Osteocyte (in vitro differentiated cells): Measurements from ENCODE around the gene FIBCD1. TPM values are rescaled to one million over a fixed set of nuclear protein-coding genes. Genes with fewer than 3 reads are reported as not detected.

Experiments
- DNase-seq: peaks from one replicate; pipeline ENCODE4 v3.0.0; 2021; ENCODE audit warnings: mixed read lengths; ENCODE audit not compliant: unreplicated experiment; ENCODE audit errors: extremely low spot score
- H3K27ac Mint-ChIP-seq: one replicate; pipeline ENCODE4 v1.8.0; 2021; ENCODE audit warnings: mild to moderate bottlenecking, mixed read lengths; ENCODE audit not compliant: unreplicated experiment
- H3K27me3 Mint-ChIP-seq: one replicate; pipeline ENCODE4 v1.8.0; 2021; ENCODE audit warnings: mixed read lengths; ENCODE audit not compliant: unreplicated experiment
- H3K36me3 Mint-ChIP-seq: one replicate; pipeline ENCODE4 v1.8.0; 2021; ENCODE audit warnings: mixed read lengths; ENCODE audit not compliant: unreplicated experiment
- H3K4me1 Mint-ChIP-seq: one replicate; pipeline ENCODE4 v1.8.0; 2021; ENCODE audit warnings: mixed read lengths; ENCODE audit not compliant: unreplicated experiment
- H3K4me3 Mint-ChIP-seq: one replicate; pipeline ENCODE4 v1.8.0; 2021; ENCODE audit warnings: mild to moderate bottlenecking, moderate library complexity, mixed read lengths; ENCODE audit not compliant: unreplicated experiment
- H3K9me3 Mint-ChIP-seq: one replicate; pipeline ENCODE4 v1.8.0; 2021; ENCODE audit warnings: mixed read lengths; ENCODE audit not compliant: unreplicated experiment
- total RNA-seq: library from RNA; stranded (reverse); gene quantifications from 2 replicates; pipeline ENCODE4 v1.2.1, GENCODE V29; 2021
- TF ChIP-seq, protein P1 (sequence below): fragments of 200-600 bp; sonication (generic); IDR thresholded peaks from 2 replicates; pipeline ENCODE4 v1.5.0; 2021; ENCODE audit warnings: antibody characterized with exemption, mild to moderate bottlenecking, moderate library complexity

The FIBCD1 gene
- total RNA-seq, 1 donor from 2014 or later: 18.2 TPM

DNA sequence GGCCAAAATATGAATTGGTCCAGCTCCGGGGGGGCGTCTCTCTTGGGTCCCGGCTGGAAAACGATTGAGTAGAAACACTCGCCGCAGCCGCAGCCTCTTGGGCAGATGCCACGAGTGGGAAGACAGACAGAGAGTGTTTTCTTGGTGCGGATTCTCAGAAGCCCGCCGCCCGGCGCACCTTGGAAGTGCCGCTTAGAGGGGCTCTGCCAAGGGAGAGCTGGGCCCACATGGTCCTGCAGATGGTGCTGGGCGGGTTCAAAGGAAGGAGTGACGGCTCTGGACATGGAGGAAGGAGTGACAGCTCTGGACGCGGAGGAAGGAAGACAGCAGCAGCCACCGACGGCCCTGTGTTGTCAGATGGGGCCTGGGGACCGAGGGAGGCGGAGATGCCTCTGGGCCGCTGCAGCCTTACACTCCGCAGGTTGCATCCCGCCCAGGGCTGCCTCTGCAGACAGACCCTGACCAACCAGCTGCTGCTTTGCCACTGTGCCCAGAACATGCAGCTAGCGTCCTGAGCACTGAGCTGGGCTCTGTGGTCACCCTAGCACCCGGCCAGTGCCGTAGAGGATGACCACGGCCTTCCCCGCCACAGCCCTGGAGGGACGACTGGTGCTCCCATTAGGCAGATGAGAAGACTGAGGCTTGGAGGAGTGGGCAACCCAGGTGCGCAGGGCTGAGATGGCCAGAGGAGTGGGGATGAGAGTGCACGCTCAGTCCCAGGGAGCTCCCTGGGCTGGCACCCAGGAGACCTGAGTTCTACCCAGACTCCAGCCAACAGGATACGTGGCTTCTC is 21.7 kb downstream of the FIBCD1 start:
- Mint-ChIP-seq H3K36me3 (no peaks in the 10 kb centered on the region), H3K27me3 (peaks cover 10% of the 10 kb centered on the region), H3K4me1 (no peaks in the 10 kb centered on the region), H3K4me3 (no peak overlapping the region), H3K9me3 (no peaks in the 10 kb centered on the region), H3K27ac (no peak overlapping the region)
- TF ChIP-seq, protein P1, sequence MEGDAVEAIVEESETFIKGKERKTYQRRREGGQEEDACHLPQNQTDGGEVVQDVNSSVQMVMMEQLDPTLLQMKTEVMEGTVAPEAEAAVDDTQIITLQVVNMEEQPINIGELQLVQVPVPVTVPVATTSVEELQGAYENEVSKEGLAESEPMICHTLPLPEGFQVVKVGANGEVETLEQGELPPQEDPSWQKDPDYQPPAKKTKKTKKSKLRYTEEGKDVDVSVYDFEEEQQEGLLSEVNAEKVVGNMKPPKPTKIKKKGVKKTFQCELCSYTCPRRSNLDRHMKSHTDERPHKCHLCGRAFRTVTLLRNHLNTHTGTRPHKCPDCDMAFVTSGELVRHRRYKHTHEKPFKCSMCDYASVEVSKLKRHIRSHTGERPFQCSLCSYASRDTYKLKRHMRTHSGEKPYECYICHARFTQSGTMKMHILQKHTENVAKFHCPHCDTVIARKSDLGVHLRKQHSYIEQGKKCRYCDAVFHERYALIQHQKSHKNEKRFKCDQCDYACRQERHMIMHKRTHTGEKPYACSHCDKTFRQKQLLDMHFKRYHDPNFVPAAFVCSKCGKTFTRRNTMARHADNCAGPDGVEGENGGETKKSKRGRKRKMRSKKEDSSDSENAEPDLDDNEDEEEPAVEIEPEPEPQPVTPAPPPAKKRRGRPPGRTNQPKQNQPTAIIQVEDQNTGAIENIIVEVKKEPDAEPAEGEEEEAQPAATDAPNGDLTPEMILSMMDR: no peak
- no peak for DNase-seq

DNA sequence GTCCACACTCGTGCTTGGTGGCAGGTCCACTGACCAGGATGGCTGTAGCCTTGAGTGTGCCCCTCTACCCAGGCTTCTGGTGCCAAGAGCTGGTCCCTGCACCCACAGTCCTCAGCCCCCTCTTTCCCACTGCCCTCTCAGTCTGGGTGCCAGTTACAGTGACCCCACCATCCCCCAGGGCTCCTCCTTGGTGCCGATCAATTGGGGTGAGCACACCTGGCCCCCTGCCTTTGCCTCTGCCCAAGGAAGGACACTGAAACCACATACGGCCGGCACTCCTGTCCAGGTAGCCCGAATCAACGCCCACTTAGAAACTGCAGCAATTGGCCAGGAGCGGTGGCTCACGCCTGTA is 24.0 kb downstream of the FIBCD1 start:
- Mint-ChIP-seq H3K27me3 (peaks cover 8% of the 10 kb centered on the region), H3K4me1 (no peaks in the 10 kb centered on the region), H3K9me3 (no peaks in the 10 kb centered on the region), H3K4me3 (no peak overlapping the region), H3K27ac (no peak overlapping the region), H3K36me3 (no peaks in the 10 kb centered on the region)
- TF ChIP-seq, protein P1: no peak
- DNase-seq: no peak

DNA sequence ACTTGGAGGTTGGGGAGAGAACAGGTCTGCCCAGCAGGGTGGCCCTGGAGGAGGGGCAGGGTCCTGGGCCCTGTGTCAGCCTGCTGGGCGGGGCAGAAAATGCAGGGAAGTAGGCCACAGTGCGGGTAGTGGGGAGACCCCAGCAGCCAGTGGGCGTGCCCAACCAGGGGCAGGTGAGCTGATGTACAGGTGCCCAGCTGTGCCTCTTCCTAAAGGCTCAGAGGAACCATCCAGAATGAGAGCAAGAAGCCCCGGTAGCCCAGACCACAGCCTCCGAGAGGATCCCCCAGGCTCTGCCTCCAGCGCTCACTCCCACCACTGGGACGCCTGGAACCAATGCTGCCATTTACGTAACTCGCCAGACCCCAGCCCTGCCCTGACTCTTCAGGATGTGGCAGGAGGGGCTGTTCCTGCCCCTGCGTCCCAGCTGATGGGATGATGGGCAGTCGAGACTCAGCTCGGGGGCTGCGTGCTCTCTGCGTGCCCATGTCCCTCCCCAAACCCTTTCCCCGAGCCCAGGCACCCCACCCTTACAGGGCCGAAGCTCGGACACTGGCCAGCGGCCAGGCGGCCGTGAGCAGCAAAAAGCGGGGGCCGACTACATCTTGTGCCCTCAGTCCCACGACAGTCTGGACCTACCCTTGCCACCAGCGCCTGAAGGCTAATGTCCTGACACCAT is 24.5 kb downstream of the FIBCD1 start:
- H3K4me3 Mint-ChIP-seq: no peak overlapping the region
- no peak overlapping the region for H3K27ac Mint-ChIP-seq
- H3K27me3 Mint-ChIP-seq: peaks cover 8% of the 10 kb centered on the region
- no peak for DNase-seq
- TF ChIP-seq, protein P1: no peak
- no peaks in the 10 kb centered on the region for H3K4me1 Mint-ChIP-seq
- no peaks in the 10 kb centered on the region for H3K9me3 Mint-ChIP-seq
- H3K36me3 Mint-ChIP-seq: no peaks in the 10 kb centered on the region

DNA sequence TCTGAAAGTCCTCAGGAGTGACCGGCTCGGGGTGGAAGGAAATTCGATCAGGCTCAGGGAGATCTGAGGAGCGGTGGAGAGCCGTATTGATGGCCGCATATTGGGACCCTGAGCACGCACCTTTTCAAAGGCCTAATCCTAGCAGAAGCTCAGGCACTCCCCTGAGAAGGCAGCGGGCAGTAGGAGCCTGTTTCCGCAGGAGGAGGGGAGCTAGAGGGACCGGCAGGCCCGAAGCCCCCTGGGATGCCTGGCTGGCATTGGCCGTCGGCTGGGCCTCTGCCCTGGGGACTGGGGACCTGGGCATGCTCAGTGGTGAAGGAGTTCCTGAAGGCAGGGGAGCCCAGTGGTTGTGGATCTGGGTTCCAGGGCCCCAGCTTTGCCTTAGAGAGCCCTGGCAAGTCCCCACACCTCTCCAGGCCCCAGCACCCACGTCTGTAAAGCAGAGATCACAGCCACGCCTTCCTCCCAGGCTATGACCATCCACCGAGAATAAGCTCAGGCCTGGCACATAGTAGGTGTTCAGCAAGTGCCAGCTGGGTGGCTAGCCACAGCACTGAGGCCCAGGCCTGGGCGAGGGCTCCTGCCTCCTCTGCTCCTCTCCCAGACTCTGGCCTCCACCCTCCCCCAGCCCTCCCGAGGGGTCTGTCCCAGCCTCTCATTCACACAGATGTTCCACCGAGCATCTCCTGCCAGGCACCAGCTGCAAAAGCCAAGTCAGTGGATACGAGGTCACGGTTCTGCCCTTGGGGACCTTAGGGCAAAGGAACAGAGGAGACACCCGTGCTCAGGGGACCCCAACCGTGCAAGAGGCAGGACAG is 25.2 kb downstream of the FIBCD1 start:
- Mint-ChIP-seq H3K9me3 (no peaks in the 10 kb centered on the region), H3K4me1 (no peaks in the 10 kb centered on the region), H3K27me3 (peaks cover 8% of the 10 kb centered on the region), H3K36me3 (no peaks in the 10 kb centered on the region), H3K4me3 (no peak overlapping the region), H3K27ac (no peak overlapping the region)
- DNase-seq: no peak
- TF ChIP-seq, protein P1: no peak
